Astrocyte (in vitro differentiated cells and primary cell): Measurements from ENCODE around the gene POLR3G. TPM values are rescaled to one million over a fixed set of nuclear protein-coding genes. Genes with fewer than 3 reads are reported as not detected.

Experiments used
- DNase-seq: peaks from one replicate; pipeline ENCODE4 v3.0.0-alpha.2; 2010; ENCODE audit warnings: low read depth
- FAIRE-seq: peaks from 2 replicates; lab custom pipeline; 2011; peaks lifted over from hg19 to GRCh38; lab: Jason Lieb, UNC
- H2AFZ ChIP-seq: 2 replicates; pipeline ENCODE4 v1.6.0; 2012; ENCODE audit warnings: low read depth, low read length, inconsistent platforms
- H3K27ac ChIP-seq: 2 replicates; pipeline ENCODE4 v1.5.1; 2011; ENCODE audit warnings: low read depth, low read length, inconsistent platforms
- H3K27me3 ChIP-seq: 2 replicates; pipeline ENCODE4 v1.6.0; 2011; ENCODE audit warnings: low read length, inconsistent platforms; ENCODE audit not compliant: insufficient read depth
- H3K36me3 ChIP-seq: 2 replicates; pipeline ENCODE4 v1.5.1; 2011; ENCODE audit warnings: low read length, inconsistent platforms; ENCODE audit not compliant: insufficient read depth
- H3K4me1 ChIP-seq: 2 replicates; pipeline ENCODE4 v1.5.1; 2011; ENCODE audit warnings: low read length, inconsistent platforms; ENCODE audit not compliant: insufficient read depth
- H3K4me2 ChIP-seq: 2 replicates; pipeline ENCODE4 v1.6.0; 2012; ENCODE audit warnings: low read length, inconsistent platforms
- H3K4me3 ChIP-seq: 2 replicates; pipeline ENCODE4 v1.5.1; 2011; ENCODE audit warnings: low read depth, mild to moderate bottlenecking, low read length, inconsistent platforms; ENCODE audit not compliant: insufficient read depth
- H3K79me2 ChIP-seq: 2 replicates; pipeline ENCODE4 v1.6.0; 2012; ENCODE audit warnings: mild to moderate bottlenecking, low read length, inconsistent platforms; ENCODE audit not compliant: insufficient read depth
- H3K9ac ChIP-seq: 2 replicates; pipeline ENCODE4 v1.6.0; 2012; ENCODE audit warnings: mild to moderate bottlenecking, low read length, inconsistent platforms
- H3K9me3 ChIP-seq: 2 replicates; pipeline ENCODE4 v1.5.1; 2012; ENCODE audit warnings: low read depth, mild to moderate bottlenecking, low read length, inconsistent platforms; ENCODE audit not compliant: insufficient read depth
- H4K20me1 ChIP-seq: 2 replicates; pipeline ENCODE4 v1.6.0; 2012; ENCODE audit warnings: low read length, inconsistent platforms; ENCODE audit not compliant: insufficient read depth
- H3K27ac Mint-ChIP-seq: one replicate; pipeline ENCODE4 v1.8.0; 2021; ENCODE audit warnings: mild to moderate bottlenecking, mixed read lengths; ENCODE audit not compliant: unreplicated experiment
- H3K27me3 Mint-ChIP-seq: one replicate; pipeline ENCODE4 v1.8.0; 2021; ENCODE audit warnings: low read depth, mixed read lengths; ENCODE audit not compliant: unreplicated experiment
- H3K36me3 Mint-ChIP-seq: one replicate; pipeline ENCODE4 v1.8.0; 2021; ENCODE audit warnings: low read depth, mixed read lengths; ENCODE audit not compliant: unreplicated experiment
- H3K4me1 Mint-ChIP-seq: one replicate; pipeline ENCODE4 v1.8.0; 2021; ENCODE audit warnings: low read depth, mixed read lengths; ENCODE audit not compliant: unreplicated experiment
- H3K4me3 Mint-ChIP-seq: one replicate; pipeline ENCODE4 v1.8.0; 2021; ENCODE audit warnings: mild to moderate bottlenecking, moderate library complexity, mixed read lengths; ENCODE audit not compliant: unreplicated experiment
- H3K9me3 Mint-ChIP-seq: one replicate; pipeline ENCODE4 v1.8.0; 2021; ENCODE audit warnings: mild to moderate bottlenecking, mixed read lengths; ENCODE audit not compliant: unreplicated experiment
- EZH2 ChIP-seq: IDR thresholded peaks from 2 replicates; pipeline ENCODE4 v1.6.1; 2012; ENCODE audit warnings: mild to moderate bottlenecking, low read length, inconsistent platforms; ENCODE audit not compliant: insufficient read depth
- total RNA-seq: library from RNA; stranded (reverse); gene quantifications from 2 replicates; pipeline ENCODE4 v1.2.1, GENCODE V29; 2021
- TF ChIP-seq, protein P1 (sequence below): IDR thresholded peaks from 2 replicates; pipeline ENCODE4 v1.5.1; 2011; ENCODE audit warnings: low read depth, mild to moderate bottlenecking, inconsistent platforms, low read length, moderate library complexity; ENCODE audit not compliant: insufficient read depth

POLR3G gene
- total RNA-seq, 1 donor from 2014 or later = 6.3 TPM

DNA sequence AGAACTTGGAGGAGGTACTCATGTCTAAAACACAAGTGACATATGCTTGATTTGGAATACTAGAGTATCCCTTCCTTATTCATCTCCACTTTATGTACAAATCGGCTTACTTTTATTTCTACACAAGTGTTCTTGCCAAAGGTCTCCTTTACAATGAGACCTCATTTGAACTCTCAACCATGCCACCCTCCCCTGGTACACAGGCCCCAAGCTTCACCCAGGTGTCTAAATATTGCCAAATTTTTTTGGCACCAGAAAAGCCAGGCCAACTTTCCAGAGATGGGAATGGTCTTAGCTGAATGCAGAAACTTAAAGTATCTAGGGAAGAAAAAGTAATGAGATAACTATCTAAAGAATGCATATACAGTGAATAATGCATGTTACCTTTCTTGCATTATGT, 35.8 kb downstream of the POLR3G start:
- no peaks in the 10 kb centered on the region for H4K20me1 ChIP-seq
- peaks cover 3% of the 10 kb centered on the region for H3K36me3 Mint-ChIP-seq
- no peak overlapping the region for H3K27ac Mint-ChIP-seq
- no peaks in the 10 kb centered on the region for H3K79me2 ChIP-seq
- H3K9me3 ChIP-seq = no peaks in the 10 kb centered on the region
- H2AFZ ChIP-seq = no peak overlapping the region
- no peak overlapping the region for H3K4me3 ChIP-seq
- no peak overlapping the region for H3K4me2 ChIP-seq
- no peak overlapping the region for H3K4me3 Mint-ChIP-seq
- H3K9me3 Mint-ChIP-seq = no peaks in the 10 kb centered on the region
- no peaks in the 10 kb centered on the region for H3K36me3 ChIP-seq
- no peaks in the 10 kb centered on the region for H3K4me1 ChIP-seq
- no peak overlapping the region for H3K9ac ChIP-seq
- no peaks in the 10 kb centered on the region for H3K27me3 Mint-ChIP-seq
- no peak overlapping the region for H3K27ac ChIP-seq
- TF ChIP-seq, protein P1, sequence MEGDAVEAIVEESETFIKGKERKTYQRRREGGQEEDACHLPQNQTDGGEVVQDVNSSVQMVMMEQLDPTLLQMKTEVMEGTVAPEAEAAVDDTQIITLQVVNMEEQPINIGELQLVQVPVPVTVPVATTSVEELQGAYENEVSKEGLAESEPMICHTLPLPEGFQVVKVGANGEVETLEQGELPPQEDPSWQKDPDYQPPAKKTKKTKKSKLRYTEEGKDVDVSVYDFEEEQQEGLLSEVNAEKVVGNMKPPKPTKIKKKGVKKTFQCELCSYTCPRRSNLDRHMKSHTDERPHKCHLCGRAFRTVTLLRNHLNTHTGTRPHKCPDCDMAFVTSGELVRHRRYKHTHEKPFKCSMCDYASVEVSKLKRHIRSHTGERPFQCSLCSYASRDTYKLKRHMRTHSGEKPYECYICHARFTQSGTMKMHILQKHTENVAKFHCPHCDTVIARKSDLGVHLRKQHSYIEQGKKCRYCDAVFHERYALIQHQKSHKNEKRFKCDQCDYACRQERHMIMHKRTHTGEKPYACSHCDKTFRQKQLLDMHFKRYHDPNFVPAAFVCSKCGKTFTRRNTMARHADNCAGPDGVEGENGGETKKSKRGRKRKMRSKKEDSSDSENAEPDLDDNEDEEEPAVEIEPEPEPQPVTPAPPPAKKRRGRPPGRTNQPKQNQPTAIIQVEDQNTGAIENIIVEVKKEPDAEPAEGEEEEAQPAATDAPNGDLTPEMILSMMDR = no peak
- TF ChIP-seq EZH2 = no peak
- DNase-seq = no peak
- no peaks in the 10 kb centered on the region for H3K27me3 ChIP-seq
- no peaks in the 10 kb centered on the region for H3K4me1 Mint-ChIP-seq
- FAIRE-seq = no peak

DNA sequence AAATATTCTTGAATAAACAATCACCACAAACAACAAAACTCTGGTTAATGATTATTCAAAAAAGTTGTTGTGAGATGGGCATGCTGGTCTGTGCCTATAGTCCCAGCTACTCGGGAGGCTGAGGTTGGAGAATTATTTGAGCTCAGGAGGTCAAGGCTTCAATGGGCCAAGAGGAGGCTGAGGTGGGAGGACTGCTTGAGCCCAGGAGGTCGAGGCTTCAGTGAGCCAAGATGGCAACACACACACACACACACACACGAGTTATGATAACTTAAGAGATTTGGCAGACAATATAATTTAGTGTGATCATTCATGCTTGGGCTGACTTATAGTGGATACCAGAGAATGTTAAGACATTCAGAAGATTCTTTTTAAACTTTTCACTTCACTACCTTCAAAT, 39.9 kb downstream of the POLR3G start:
- H3K9me3 ChIP-seq = no peaks in the 10 kb centered on the region
- no peak overlapping the region for H3K4me2 ChIP-seq
- H3K27ac Mint-ChIP-seq = no peak overlapping the region
- H3K4me3 ChIP-seq = no peak overlapping the region
- no peaks in the 10 kb centered on the region for H3K27me3 Mint-ChIP-seq
- no peaks in the 10 kb centered on the region for H3K79me2 ChIP-seq
- H3K27me3 ChIP-seq = no peaks in the 10 kb centered on the region
- H3K4me1 ChIP-seq = peaks cover 4% of the 10 kb centered on the region
- H3K4me1 Mint-ChIP-seq = peaks cover 10% of the 10 kb centered on the region
- no peak overlapping the region for H3K9ac ChIP-seq
- H3K27ac ChIP-seq = no peak overlapping the region
- no peak overlapping the region for H2AFZ ChIP-seq
- no peak overlapping the region for H3K4me3 Mint-ChIP-seq
- H3K36me3 ChIP-seq = peaks cover 9% of the 10 kb centered on the region
- FAIRE-seq (no peak), DNase-seq (no peak)
- peaks cover 11% of the 10 kb centered on the region for H3K36me3 Mint-ChIP-seq
- peaks cover 7% of the 10 kb centered on the region for H4K20me1 ChIP-seq
- TF ChIP-seq, protein P1 = no peak
- TF ChIP-seq EZH2 = no peak
- no peaks in the 10 kb centered on the region for H3K9me3 Mint-ChIP-seq

DNA sequence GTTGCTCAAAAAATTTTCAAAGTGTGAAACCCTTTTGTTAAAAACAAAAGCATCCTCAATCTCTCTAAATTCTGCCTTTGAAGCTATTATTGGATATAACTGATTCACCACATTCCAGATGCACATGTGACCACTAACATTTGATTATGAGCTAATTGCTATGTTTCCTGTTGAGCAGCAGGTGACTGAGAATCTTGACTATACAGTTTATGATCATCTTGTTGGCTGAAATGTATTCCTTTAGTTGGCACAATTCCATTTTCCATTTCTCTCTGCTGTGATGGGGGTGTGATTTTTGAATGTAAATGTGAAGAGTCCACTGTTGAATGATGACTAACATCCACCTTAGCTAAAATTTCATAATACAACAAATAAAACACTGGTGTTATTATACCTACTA, 44.0 kb downstream of the POLR3G start:
- Mint-ChIP-seq H3K36me3 (peaks cover 16% of the 10 kb centered on the region), H3K27me3 (no peaks in the 10 kb centered on the region), H3K4me1 (peaks cover 10% of the 10 kb centered on the region), H3K4me3 (peak overlapping the region; percentile 4), H3K9me3 (no peaks in the 10 kb centered on the region), H3K27ac (peak overlapping the region; percentile 8)
- Histone ChIP-seq H3K4me1 (peaks cover 4% of the 10 kb centered on the region), H3K9me3 (no peaks in the 10 kb centered on the region), H3K36me3 (peaks cover 22% of the 10 kb centered on the region), H3K4me3 (no peak overlapping the region), H3K27me3 (no peaks in the 10 kb centered on the region), H4K20me1 (peaks cover 14% of the 10 kb centered on the region), H3K4me2 (peak overlapping the region; percentile 13), H3K9ac (no peak overlapping the region), H3K79me2 (no peaks in the 10 kb centered on the region), H3K27ac (peak overlapping the region; percentile 14), H2AFZ (no peak overlapping the region)
- FAIRE-seq = no peak
- peak; percentile 69 for DNase-seq
- TF ChIP-seq EZH2 = no peak
- TF ChIP-seq, protein P1 = no peak
